ENCODE data around the gene CDKL1. TPM values are rescaled to one million over a fixed set of nuclear protein-coding genes. Genes with fewer than 3 reads are reported as not detected.

The CDKL1 gene
- total RNA-seq, 4 donors from 2014 or later = 1.5 to 12.5 (median 3.9) TPM

DNA sequence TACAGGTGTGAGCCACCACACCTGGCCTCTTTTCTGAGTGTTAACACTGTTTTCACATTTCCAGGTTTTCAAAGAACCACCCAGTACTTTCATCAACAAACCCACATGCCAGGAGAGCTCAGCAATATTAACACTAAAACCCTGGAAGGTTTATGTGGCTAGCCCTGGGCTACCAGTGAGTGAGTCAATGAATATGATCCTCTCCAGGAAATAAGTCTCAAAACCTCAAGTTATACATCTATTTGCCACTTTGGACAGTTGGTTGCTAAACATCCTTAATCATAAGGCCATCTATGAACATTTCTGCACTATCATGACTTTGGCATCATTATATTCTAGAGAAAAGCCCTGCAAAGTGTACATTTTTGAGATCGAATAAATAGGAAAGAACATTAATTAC, 6.3 kb upstream of the CDKL1 start:
- no peak for DNase-seq (ENCODE audit: low spot score in 2 of 2)
- WGBS, 2 donors = 69 to 70% methylated on average over 1 of the region's 1 CpG
- intact Hi-C loops (cut with DNase I; ENCODE audit: low total_unique reads) = no loop called here
- H3K4me3 ChIP-seq (ENCODE audit: low read depth, poor library complexity, severe bottlenecking) = no peak overlapping the region
- no peak for TF ChIP-seq CTCF (IDR thresholded peaks at IDR 0.05)
- no peak for TF ChIP-seq POLR2A (IDR thresholded peaks at IDR 0.05)

DNA sequence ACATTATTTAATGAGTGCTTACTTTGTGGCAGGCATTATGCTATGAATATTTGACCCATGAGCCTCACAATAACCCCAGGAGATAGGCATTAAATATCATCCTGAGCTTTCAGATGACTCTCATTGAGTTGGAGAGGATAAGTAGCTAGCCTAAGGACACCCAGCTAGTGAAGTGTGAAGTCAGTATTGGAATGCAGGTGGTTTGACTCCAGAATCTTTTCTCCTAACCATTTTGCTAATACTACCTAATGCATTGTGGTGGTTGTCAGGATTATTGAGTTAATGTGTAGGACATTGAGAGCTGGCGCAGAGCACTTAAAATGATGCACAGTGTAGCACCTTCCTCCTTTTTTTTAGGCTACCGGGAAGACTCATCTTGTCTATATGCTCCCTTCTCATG, 3.8 kb upstream of the CDKL1 start:
- no peak for DNase-seq (ENCODE audit: low spot score in 2 of 2)
- 91 to 100% methylated on average over 2 of the region's 2 CpGs for WGBS, 2 donors
- intact Hi-C loops (cut with DNase I; ENCODE audit: low total_unique reads) = no loop called here
- TF ChIP-seq POLR2A (IDR thresholded peaks at IDR 0.05) = no peak
- no peak for TF ChIP-seq CTCF (IDR thresholded peaks at IDR 0.05)
- no peak overlapping the region for H3K4me3 ChIP-seq (ENCODE audit: low read depth, poor library complexity, severe bottlenecking)

GRCh38 chr14:50399251-50400032, 2.8 kb upstream of the CDKL1 start:
- no peak for DNase-seq (ENCODE audit: low spot score in 2 of 2)
- no peak overlapping the region for H3K4me3 ChIP-seq (ENCODE audit: low read depth, poor library complexity, severe bottlenecking)
- TF ChIP-seq POLR2A (IDR thresholded peaks at IDR 0.05) (no peak), CTCF (IDR thresholded peaks at IDR 0.05) (no peak)
- 46 to 50% methylated on average over 6 of the region's 6 CpGs for WGBS, 2 donors
- intact Hi-C loops (cut with DNase I; ENCODE audit: low total_unique reads) = no loop called here

DNA sequence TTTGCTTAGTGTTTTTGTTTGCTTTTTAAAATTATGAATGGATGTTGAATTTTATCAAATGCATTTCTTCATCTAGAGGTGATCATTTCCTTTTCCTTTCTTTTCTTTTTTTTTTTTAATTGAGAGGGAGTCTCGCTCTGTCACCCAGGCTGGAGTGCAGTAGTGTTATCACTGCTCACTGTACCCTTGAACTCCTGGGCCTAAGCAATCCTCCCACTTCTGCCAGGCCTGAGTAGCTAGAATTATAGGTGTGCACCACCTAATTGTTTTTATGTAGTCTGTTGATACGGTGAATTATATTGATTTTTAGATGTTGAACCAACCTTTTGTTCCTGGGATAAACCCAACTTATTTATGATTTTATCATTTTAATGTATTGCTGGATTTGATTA, 1.5 kb upstream of the CDKL1 start:
- intact Hi-C loops (cut with DNase I; ENCODE audit: low total_unique reads) = no loop called here
- no peak for TF ChIP-seq POLR2A (IDR thresholded peaks at IDR 0.05)
- TF ChIP-seq CTCF (IDR thresholded peaks at IDR 0.05) = no peak
- DNase-seq (ENCODE audit: low spot score in 2 of 2) = no peak
- 98 to 100% methylated on average over 2 of the region's 2 CpGs for WGBS, 2 donors
- no peak overlapping the region for H3K4me3 ChIP-seq (ENCODE audit: low read depth, poor library complexity, severe bottlenecking)

DNA sequence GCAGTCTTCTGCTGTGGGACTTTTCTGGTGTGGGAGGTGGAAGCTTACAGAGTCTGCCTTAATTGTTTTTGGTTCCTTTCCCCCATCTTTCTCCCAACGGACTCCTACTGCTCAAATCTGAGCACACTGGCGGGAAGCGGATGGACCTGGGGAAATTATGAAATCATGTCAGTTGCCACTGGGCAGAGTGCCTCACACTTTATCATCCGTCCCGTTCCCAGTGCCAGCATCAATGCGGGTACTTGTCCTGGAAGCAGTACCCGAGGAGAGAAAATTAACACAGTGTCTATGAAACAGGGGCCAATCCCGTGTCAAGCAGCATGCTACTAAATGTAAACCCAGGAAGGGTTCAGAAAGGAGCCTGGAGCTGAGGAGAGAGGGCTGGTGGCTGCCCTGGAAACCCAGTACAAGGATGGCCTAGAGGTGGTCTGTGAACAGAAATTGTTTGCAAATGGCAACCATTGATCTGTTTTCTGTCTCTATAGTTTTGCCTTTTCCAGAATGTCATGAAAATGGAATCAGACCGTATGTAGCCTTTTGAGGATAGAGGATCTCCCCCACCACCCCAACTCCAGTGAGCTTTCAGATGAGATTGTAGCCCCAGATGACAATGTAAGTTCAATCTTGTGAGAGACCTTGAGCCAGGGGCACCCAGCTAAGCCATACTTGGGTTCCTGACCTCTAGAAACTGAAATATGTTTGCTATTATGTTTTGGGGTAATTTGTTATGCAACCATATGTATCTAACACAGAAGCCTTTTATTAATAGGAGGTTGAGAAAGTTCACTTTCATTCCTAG, 908 bp upstream of the CDKL1 start:
- intact Hi-C loops (cut with DNase I; ENCODE audit: low total_unique reads) = no loop called here
- TF ChIP-seq CTCF (IDR thresholded peaks at IDR 0.05) (no peak), POLR2A (IDR thresholded peaks at IDR 0.05) (no peak)
- WGBS, 2 donors = 13% methylated on average over 9 of the region's 9 CpGs
- no peak overlapping the region for H3K4me3 ChIP-seq (ENCODE audit: low read depth, poor library complexity, severe bottlenecking)
- DNase-seq (ENCODE audit: low spot score in 2 of 2) = no peak

Measured in lower leg skin (tissue), 4 donors.